A673 (cell line): ENCODE data around the gene ABCG1. TPM values are rescaled to one million over a fixed set of nuclear protein-coding genes. Genes with fewer than 3 reads are reported as not detected.

ENCODE experiments used
- BruUV-seq: library from RNA; stranded (reverse); fragments of 400-500 nt; replicated peaks from 2 replicates; lab custom pipeline; 2021; lab: Mats Ljungman, UMichigan
- CTCF ChIA-PET: fragments of 300-600 bp; sonication (Branson Sonifier 250); formaldehyde crosslinking; loops from one replicate; lab custom pipeline; 2022; ENCODE audit warnings: antibody characterized with exemption; lab: Charles Lee
- POLR2A ChIA-PET: fragments of 300-600 bp; sonication (Branson Sonifier 250); formaldehyde crosslinking; loops from one replicate; lab custom pipeline; 2022; ENCODE audit warnings: antibody characterized with exemption; ENCODE audit not compliant: low non-redundant PET; lab: Charles Lee
- DNase-seq: peaks from one replicate; pipeline ENCODE4 v3.0.0-alpha.2; 2015; ENCODE audit warnings: low spot score
- H3K27ac ChIP-seq: fragments of 200-600 bp; sonication (generic); 2 replicates; pipeline ENCODE4 v1.5.1; 2016; ENCODE audit warnings: mixed run types, low read depth, mild to moderate bottlenecking, mixed read lengths, antibody characterized with exemption, low read length; ENCODE audit not compliant: poor library complexity, severe bottlenecking
- H3K27me3 ChIP-seq: fragments of 200-600 bp; sonication (generic); replicated peaks from 2 replicates; pipeline ENCODE4 v1.6.1; 2017; ENCODE audit warnings: mixed run types, low read depth, mild to moderate bottlenecking, mixed read lengths, antibody characterized with exemption, low read length; ENCODE audit not compliant: insufficient read depth, poor library complexity
- H3K36me3 ChIP-seq: fragments of 200-600 bp; sonication (generic); 2 replicates; pipeline ENCODE4 v1.6.1; 2016; ENCODE audit warnings: mixed run types, mild to moderate bottlenecking, mixed read lengths, antibody characterized with exemption, low read length; ENCODE audit not compliant: insufficient read depth, poor library complexity, severe bottlenecking
- H3K4me1 ChIP-seq: fragments of 200-600 bp; sonication (generic); 2 replicates; pipeline ENCODE4 v1.6.1; 2017; ENCODE audit warnings: mixed run types, mild to moderate bottlenecking, mixed read lengths, antibody characterized with exemption, low read length; ENCODE audit not compliant: insufficient read depth, poor library complexity, severe bottlenecking
- H3K4me3 ChIP-seq: fragments of 200-600 bp; sonication (generic); 2 replicates; pipeline ENCODE4 v1.5.1; 2016; ENCODE audit warnings: low read depth, mixed run types, mild to moderate bottlenecking, mixed read lengths, low read length; ENCODE audit not compliant: poor library complexity, severe bottlenecking
- H3K9me3 ChIP-seq: fragments of 200-600 bp; sonication (generic); 2 replicates; pipeline ENCODE4 v1.6.1; 2016; ENCODE audit warnings: mixed run types, low read depth, mild to moderate bottlenecking, mixed read lengths, antibody characterized with exemption, low read length; ENCODE audit not compliant: poor library complexity, severe bottlenecking
- EZH2 ChIP-seq: fragments of 200-600 bp; sonication (generic); IDR thresholded peaks from 2 replicates; pipeline ENCODE4 v1.6.1; 2017; ENCODE audit warnings: borderline replicate concordance, low read depth, mild to moderate bottlenecking, mixed read lengths, antibody characterized with exemption, low read length; ENCODE audit not compliant: poor library complexity, severe bottlenecking
- intact Hi-C: fragments of 100-400 bp; cut with micrococcal nuclease; formaldehyde crosslinking; loops from one replicate; pipeline ENCODE4 v1.10.0; 2022; ENCODE audit not compliant: unreplicated experiment
- total RNA-seq: library from RNA; stranded (reverse); gene quantifications from 2 replicates; pipeline ENCODE4 v1.2.3, GENCODE V29; 2021
- TF ChIP-seq, protein P1 (sequence below): fragments of 300-800, 200-600 bp; sonication (generic); conservative IDR thresholded peaks from 2 replicates; pipeline ENCODE4 v1.5.1; 2017; ENCODE audit warnings: low read depth, mild to moderate bottlenecking, antibody characterized with exemption, low read length, moderate library complexity, mixed read lengths

The ABCG1 gene
- total RNA-seq, 1 experiment from 2014 or later: 3.4 TPM

DNA sequence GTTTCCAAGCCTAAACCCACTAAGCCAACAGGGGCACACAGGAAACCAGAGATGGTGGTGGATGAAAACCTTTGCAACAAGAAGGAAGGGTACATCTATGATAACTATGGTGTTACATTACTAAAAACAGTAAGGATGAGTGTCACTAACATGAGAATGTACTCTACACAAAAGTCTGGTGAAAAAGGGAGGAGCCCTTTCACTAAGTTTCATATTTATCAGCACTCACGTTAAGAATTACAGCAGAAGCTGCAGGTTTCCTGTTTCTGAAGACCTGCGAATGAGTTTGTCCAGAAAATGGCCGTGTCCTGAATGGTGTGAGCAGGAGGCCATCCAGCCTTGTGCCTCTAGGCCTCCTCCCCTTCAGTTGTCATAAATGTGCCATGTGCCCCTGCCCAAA is 17.8 kb downstream of the ABCG1 start:
- POLR2A ChIA-PET: no interaction called here
- intact Hi-C loops: no loop called here
- no peak overlapping the region for H3K27ac ChIP-seq
- peaks cover 34% of the 10 kb centered on the region for H3K4me1 ChIP-seq
- H3K9me3 ChIP-seq: no peaks in the 10 kb centered on the region
- CTCF ChIA-PET: no interaction called here
- no peak overlapping the region for H3K4me3 ChIP-seq
- BruUV-seq: no TSS peak
- no peak for TF ChIP-seq EZH2
- TF ChIP-seq, protein P1, sequence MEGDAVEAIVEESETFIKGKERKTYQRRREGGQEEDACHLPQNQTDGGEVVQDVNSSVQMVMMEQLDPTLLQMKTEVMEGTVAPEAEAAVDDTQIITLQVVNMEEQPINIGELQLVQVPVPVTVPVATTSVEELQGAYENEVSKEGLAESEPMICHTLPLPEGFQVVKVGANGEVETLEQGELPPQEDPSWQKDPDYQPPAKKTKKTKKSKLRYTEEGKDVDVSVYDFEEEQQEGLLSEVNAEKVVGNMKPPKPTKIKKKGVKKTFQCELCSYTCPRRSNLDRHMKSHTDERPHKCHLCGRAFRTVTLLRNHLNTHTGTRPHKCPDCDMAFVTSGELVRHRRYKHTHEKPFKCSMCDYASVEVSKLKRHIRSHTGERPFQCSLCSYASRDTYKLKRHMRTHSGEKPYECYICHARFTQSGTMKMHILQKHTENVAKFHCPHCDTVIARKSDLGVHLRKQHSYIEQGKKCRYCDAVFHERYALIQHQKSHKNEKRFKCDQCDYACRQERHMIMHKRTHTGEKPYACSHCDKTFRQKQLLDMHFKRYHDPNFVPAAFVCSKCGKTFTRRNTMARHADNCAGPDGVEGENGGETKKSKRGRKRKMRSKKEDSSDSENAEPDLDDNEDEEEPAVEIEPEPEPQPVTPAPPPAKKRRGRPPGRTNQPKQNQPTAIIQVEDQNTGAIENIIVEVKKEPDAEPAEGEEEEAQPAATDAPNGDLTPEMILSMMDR: no peak
- DNase-seq: no peak
- no peaks in the 10 kb centered on the region for H3K36me3 ChIP-seq
- no peaks in the 10 kb centered on the region for H3K27me3 ChIP-seq

DNA sequence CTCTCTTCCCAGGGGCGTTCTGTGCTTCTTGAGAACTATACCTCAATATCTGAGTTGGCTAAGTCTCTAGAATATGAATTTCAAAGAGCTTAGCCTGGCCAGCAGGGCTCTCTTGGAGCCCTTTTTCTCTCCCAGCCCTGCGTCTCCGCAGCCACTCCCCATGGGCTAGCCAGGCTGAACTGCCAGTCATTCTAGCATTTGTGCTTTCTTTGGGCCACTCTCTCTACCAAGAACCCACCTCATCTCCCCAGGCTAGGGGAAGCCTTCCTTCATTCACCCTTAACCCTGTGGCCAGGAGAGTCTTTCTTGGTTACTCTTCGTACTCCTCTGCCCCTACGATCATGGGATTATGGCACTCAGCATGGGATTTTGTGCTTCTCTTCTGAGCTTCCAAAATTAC is 18.2 kb downstream of the ABCG1 start:
- BruUV-seq: no TSS peak
- POLR2A ChIA-PET: no interaction called here
- H3K27ac ChIP-seq: no peak overlapping the region
- intact Hi-C loops: no loop called here
- TF ChIP-seq EZH2: no peak
- TF ChIP-seq, protein P1: no peak
- DNase-seq: no peak
- H3K9me3 ChIP-seq: no peaks in the 10 kb centered on the region
- H3K27me3 ChIP-seq: no peaks in the 10 kb centered on the region
- H3K36me3 ChIP-seq: no peaks in the 10 kb centered on the region
- CTCF ChIA-PET: no interaction called here
- H3K4me1 ChIP-seq: peaks cover 34% of the 10 kb centered on the region
- no peak overlapping the region for H3K4me3 ChIP-seq

DNA sequence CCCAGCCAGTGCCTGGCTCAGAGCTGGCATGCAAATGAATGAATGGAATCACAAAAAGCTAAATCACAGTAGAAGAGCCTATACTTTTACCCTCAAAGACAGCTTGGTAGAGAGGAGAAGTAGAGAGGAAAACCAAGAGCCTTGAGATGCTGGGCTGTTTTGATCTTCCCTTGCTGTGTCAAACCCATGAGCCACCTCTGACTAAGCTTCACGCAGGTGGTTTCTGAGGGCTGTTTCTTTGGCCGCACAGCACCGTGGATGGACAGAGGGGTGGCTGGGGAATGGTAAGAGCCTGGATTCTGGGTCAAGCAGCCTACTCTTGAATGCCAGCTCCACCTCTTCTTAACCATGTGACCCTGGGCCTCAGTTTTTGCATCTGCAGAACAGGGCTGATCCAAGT is 18.6 kb downstream of the ABCG1 start:
- intact Hi-C loops: no loop called here

More for the DNA sequence above, 18.6 kb downstream of the ABCG1 start:
- Histone ChIP-seq H3K36me3 (no peaks in the 10 kb centered on the region), H3K27ac (no peak overlapping the region), H3K4me1 (peaks cover 34% of the 10 kb centered on the region), H3K9me3 (no peaks in the 10 kb centered on the region), H3K27me3 (no peaks in the 10 kb centered on the region), H3K4me3 (no peak overlapping the region)
- CTCF ChIA-PET: no interaction called here
- DNase-seq: no peak
- TF ChIP-seq, protein P1: no peak
- POLR2A ChIA-PET: no interaction called here
- BruUV-seq: no TSS peak
